Gastroesophageal sphincter (tissue), 3 donors: ENCODE measurements around the gene VANGL1.

Source experiments
- POLR2A ChIP-seq, 2 donors: fragments of 450-650 bp; IDR thresholded peaks; one replicate each; pipeline ENCODE4 v1.6.1; 2017; ENCODE audit warnings: antibody characterized with exemption in 2 of 2, mild to moderate bottlenecking in 2 of 2, moderate library complexity in 1 of 2
- POLR2AphosphoS5 ChIP-seq: sonication (generic); formaldehyde crosslinking; IDR thresholded peaks from one replicate; pipeline ENCODE4 v1.6.1; 2017; ENCODE audit warnings: antibody characterized with exemption
- TF ChIP-seq, protein P1 (sequence below), 4 experiments: fragments of 200-600 bp in 2 of 4; fragments of 450-650 bp in 2 of 4; sonication (generic) in 1 of 4; IDR thresholded peaks; one replicate each; pipeline ENCODE4 v1.5.1; 2017 to 2019; ENCODE audit warnings: antibody characterized with exemption in 4 of 4, mild to moderate bottlenecking in 2 of 4, moderate library complexity in 2 of 4

DNA sequence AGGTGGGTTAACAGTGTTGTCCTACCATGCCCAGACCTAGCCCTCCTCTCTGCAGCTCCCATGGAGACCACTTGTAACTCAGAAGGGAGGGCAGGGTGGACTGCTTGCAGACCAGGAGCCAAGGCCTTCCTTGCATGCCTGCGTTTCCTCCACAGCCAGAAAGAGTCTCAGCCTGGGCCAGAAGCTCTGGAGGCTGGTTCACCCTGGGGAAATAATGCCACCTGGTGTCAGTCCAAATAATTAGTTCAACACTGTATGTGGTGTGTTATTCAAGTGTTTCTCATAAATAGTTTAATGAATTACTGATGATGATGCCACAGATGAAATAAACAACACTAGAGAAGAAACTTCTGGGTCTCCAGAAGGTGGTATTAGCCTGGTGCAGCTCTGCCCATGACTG is 16.9 kb upstream of the VANGL1 start:
- TF ChIP-seq, protein P1, sequence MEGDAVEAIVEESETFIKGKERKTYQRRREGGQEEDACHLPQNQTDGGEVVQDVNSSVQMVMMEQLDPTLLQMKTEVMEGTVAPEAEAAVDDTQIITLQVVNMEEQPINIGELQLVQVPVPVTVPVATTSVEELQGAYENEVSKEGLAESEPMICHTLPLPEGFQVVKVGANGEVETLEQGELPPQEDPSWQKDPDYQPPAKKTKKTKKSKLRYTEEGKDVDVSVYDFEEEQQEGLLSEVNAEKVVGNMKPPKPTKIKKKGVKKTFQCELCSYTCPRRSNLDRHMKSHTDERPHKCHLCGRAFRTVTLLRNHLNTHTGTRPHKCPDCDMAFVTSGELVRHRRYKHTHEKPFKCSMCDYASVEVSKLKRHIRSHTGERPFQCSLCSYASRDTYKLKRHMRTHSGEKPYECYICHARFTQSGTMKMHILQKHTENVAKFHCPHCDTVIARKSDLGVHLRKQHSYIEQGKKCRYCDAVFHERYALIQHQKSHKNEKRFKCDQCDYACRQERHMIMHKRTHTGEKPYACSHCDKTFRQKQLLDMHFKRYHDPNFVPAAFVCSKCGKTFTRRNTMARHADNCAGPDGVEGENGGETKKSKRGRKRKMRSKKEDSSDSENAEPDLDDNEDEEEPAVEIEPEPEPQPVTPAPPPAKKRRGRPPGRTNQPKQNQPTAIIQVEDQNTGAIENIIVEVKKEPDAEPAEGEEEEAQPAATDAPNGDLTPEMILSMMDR (IDR thresholded peaks at IDR 0.05): no peak
- no peak for TF ChIP-seq POLR2A (IDR thresholded peaks at IDR 0.05)
- no peak for TF ChIP-seq POLR2AphosphoS5
